HepG2 (cell line): Measurements from ENCODE around the gene UNKL. TPM values are rescaled to one million over a fixed set of nuclear protein-coding genes. Genes with fewer than 3 reads are reported as not detected.

Source experiments
- ARNTL ChIP-seq: sonication (generic); formaldehyde crosslinking; IDR thresholded peaks from 2 replicates; pipeline ENCODE4 v1.4.0; 2020; ENCODE audit warnings: mild to moderate bottlenecking, missing genetic modification reagents
- E2F2 ChIP-seq: sonication (generic); formaldehyde crosslinking; IDR thresholded peaks from 2 replicates; pipeline ENCODE4 v1.4.0; 2020; ENCODE audit warnings: missing genetic modification reagents, borderline replicate concordance
- HMGXB4 ChIP-seq, 2 experiments: sonication (generic) in 1 of 2; formaldehyde crosslinking in 1 of 2; IDR thresholded peaks; 2 replicates each; pipeline versions ENCODE4 v1.4.0 to v1.6.1; 2018 to 2020; ENCODE audit warnings: missing genetic modification reagents in 2 of 2, borderline replicate concordance in 1 of 2, low read depth in 1 of 2, mild to moderate bottlenecking in 1 of 2, missing biosample characterization in 1 of 2
- KAT8 ChIP-seq: IDR thresholded peaks from 2 replicates; pipeline ENCODE4 v1.6.1; 2016; ENCODE audit warnings: missing genetic modification reagents, missing compliant biosample characterization
- MEIS1 ChIP-seq: sonication (generic); formaldehyde crosslinking; IDR thresholded peaks from 2 replicates; pipeline ENCODE4 v1.9.0; 2021; ENCODE audit warnings: mild to moderate bottlenecking, missing genetic modification reagents, moderate library complexity, borderline replicate concordance
- MXI1 ChIP-seq: IDR thresholded peaks from 3 replicates; pipeline ENCODE4 v1.6.1; 2012; ENCODE audit warnings: low read depth, low read length, inconsistent platforms, borderline replicate concordance
- MYC ChIP-seq: sonication (generic); formaldehyde crosslinking; IDR thresholded peaks from 2 replicates; pipeline ENCODE4 v1.9.0; 2021; ENCODE audit warnings: missing genetic modification reagents, borderline replicate concordance
- POLR2A ChIP-seq, 2 experiments: IDR thresholded peaks; 2 replicates each; pipeline ENCODE4 v1.6.1; 2011; ENCODE audit warnings: low read depth in 2 of 2, low read length in 2 of 2, mild to moderate bottlenecking in 1 of 2, moderate library complexity in 1 of 2; ENCODE audit not compliant: insufficient read depth in 1 of 2
- STAG1 ChIP-seq: sonication (generic); formaldehyde crosslinking; IDR thresholded peaks from 2 replicates; pipeline ENCODE4 v1.4.0; 2020; ENCODE audit warnings: missing genetic modification reagents
- ZBTB2 ChIP-seq: sonication (generic); formaldehyde crosslinking; IDR thresholded peaks from 2 replicates; pipeline ENCODE4 v1.8.0; 2022; ENCODE audit warnings: low read depth, missing genetic modification reagents
- ZBTB7A ChIP-seq: sonication (generic); formaldehyde crosslinking; IDR thresholded peaks from 2 replicates; pipeline ENCODE4 v1.8.0; 2022; ENCODE audit warnings: mild to moderate bottlenecking, missing genetic modification reagents
- ZNF121 ChIP-seq: sonication (generic); formaldehyde crosslinking; IDR thresholded peaks from 2 replicates; pipeline ENCODE4 v1.5.0; 2020; ENCODE audit warnings: mild to moderate bottlenecking, missing genetic modification reagents
- ZNF232 ChIP-seq: sonication (generic); formaldehyde crosslinking; IDR thresholded peaks from 2 replicates; pipeline ENCODE4 v1.4.0; 2020; ENCODE audit warnings: missing genetic modification reagents, borderline replicate concordance
- ZNF264 ChIP-seq: sonication (generic); formaldehyde crosslinking; IDR thresholded peaks from 2 replicates; pipeline ENCODE4 v1.4.0; 2020; ENCODE audit warnings: missing genetic modification reagents
- ZNF350 ChIP-seq: sonication (generic); formaldehyde crosslinking; IDR thresholded peaks from 2 replicates; pipeline ENCODE4 v1.4.0; 2020; ENCODE audit warnings: mild to moderate bottlenecking, low read depth, missing genetic modification reagents, borderline replicate concordance
- ZNF720 ChIP-seq: sonication (generic); formaldehyde crosslinking; IDR thresholded peaks from 2 replicates; pipeline ENCODE4 v1.4.0; 2020; ENCODE audit warnings: missing genetic modification reagents
- ZNF749 ChIP-seq: sonication (generic); formaldehyde crosslinking; IDR thresholded peaks from 2 replicates; pipeline ENCODE4 v1.8.0; 2022; ENCODE audit warnings: mild to moderate bottlenecking, missing genetic modification reagents, moderate library complexity, borderline replicate concordance
- ZNF775 ChIP-seq: sonication (generic); formaldehyde crosslinking; IDR thresholded peaks from 2 replicates; pipeline ENCODE4 v1.4.0; 2020; ENCODE audit warnings: missing genetic modification reagents, mild to moderate bottlenecking, moderate library complexity, borderline replicate concordance
- ZSCAN22 ChIP-seq: sonication (generic); formaldehyde crosslinking; IDR thresholded peaks from 2 replicates; pipeline ENCODE4 v1.4.0; 2020; ENCODE audit warnings: mild to moderate bottlenecking, missing genetic modification reagents
- polyA plus RNA-seq, 8 experiments: library from polyadenylated mRNA; depleted of rRNA in 3 of 8; stranded (reverse) in 7 of 8; unstranded in 1 of 8; fragments of >200 nt; fragmentation: Illumina TruSeq in 4 of 8; extraction: Trizol in 4 of 8; gene quantifications; 2 replicates each; pipeline versions ENCODE4 v1.2.1 to v1.2.3, GENCODE V29; 2011 to 2016; ENCODE audit warnings: low read depth in 4 of 8, missing spikeins in 1 of 8, mixed read lengths in 1 of 8; ENCODE audit not compliant: insufficient read depth in 1 of 8
- total RNA-seq, 5 experiments: library from RNA; depleted of rRNA; stranded (reverse); fragments of >200 nt; fragmentation: Illumina TruSeq; extraction: Trizol; gene quantifications; 2 replicates each; pipeline ENCODE4 v1.2.3, GENCODE V29; 2016; ENCODE audit warnings: low read depth in 1 of 5
- TF ChIP-seq, protein P1 (sequence below): sonication (generic); formaldehyde crosslinking; IDR thresholded peaks from 2 replicates; pipeline ENCODE4 v1.5.0; 2020; ENCODE audit warnings: mild to moderate bottlenecking, missing genetic modification reagents
- TF ChIP-seq, protein P2 (sequence below): sonication (generic); formaldehyde crosslinking; IDR thresholded peaks from 2 replicates; pipeline ENCODE4 v1.8.1; 2023; ENCODE audit warnings: mild to moderate bottlenecking, inconsistent platforms, moderate library complexity, missing genetic modification reagents, borderline replicate concordance

UNKL gene
- total and polyA plus RNA-seq, 2 of the 13 experiments (the other 11 are each of a cell fraction or from before 2014, with no cell fraction given): 10.4 to 17.6 TPM

GRCh38 chr16:1379304-1380076, 35.0 kb downstream of the UNKL start (continued):
- TF ChIP-seq MEIS1 (CRISPR knock-in tag): no peak
- TF ChIP-seq ZNF350 (CRISPR knock-in tag): no peak
- peak; percentile 8; the same call in 1 of the 2 replicates for TF ChIP-seq ZNF749 (CRISPR knock-in tag)
- TF ChIP-seq, protein P1, sequence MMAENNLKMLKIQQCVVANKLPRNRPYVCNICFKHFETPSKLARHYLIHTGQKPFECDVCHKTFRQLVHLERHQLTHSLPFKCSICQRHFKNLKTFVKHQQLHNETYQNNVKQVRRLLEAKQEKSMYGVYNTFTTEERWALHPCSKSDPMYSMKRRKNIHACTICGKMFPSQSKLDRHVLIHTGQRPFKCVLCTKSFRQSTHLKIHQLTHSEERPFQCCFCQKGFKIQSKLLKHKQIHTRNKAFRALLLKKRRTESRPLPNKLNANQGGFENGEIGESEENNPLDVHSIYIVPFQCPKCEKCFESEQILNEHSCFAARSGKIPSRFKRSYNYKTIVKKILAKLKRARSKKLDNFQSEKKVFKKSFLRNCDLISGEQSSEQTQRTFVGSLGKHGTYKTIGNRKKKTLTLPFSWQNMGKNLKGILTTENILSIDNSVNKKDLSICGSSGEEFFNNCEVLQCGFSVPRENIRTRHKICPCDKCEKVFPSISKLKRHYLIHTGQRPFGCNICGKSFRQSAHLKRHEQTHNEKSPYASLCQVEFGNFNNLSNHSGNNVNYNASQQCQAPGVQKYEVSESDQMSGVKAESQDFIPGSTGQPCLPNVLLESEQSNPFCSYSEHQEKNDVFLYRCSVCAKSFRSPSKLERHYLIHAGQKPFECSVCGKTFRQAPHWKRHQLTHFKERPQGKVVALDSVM (CRISPR knock-in tag): no peak
- no peak for TF ChIP-seq ZNF232
- TF ChIP-seq ZNF121: 0 out of 2 replicates have a peak, but pooled peaks have one; percentile 22
- TF ChIP-seq ZNF264: no peak
- peak; percentile 65; the same call in 1 of the 2 replicates for TF ChIP-seq MYC (CRISPR knock-in tag)
- peak; percentile 73 for TF ChIP-seq ARNTL (CRISPR knock-in tag)
- no peak for TF ChIP-seq ZNF775 (CRISPR knock-in tag)
- no peak for TF ChIP-seq E2F2 (CRISPR knock-in tag)
- no peak for TF ChIP-seq ZBTB7A
- no peak for TF ChIP-seq ZSCAN22 (CRISPR knock-in tag)
- peak; percentile 89; the same call in 1 of the 3 replicates for TF ChIP-seq MXI1
- TF ChIP-seq POLR2A (IDR thresholded peaks at IDR 0.05; ENCODE audit: insufficient read depth in 1 of 2, low read depth in 2 of 2, low read length in 2 of 2): peak; percentile 55 to 74
- no peak for TF ChIP-seq KAT8 (CRISPR knock-in tag)
- TF ChIP-seq HMGXB4 (CRISPR knock-in tag; IDR thresholded peaks at IDR 0.05; ENCODE audit: borderline replicate concordance in 1 of 2, low read depth in 1 of 2): peak in 1 of 2 experiments; percentile 51; a peak in 2 of 4 replicates
- TF ChIP-seq, protein P2, sequence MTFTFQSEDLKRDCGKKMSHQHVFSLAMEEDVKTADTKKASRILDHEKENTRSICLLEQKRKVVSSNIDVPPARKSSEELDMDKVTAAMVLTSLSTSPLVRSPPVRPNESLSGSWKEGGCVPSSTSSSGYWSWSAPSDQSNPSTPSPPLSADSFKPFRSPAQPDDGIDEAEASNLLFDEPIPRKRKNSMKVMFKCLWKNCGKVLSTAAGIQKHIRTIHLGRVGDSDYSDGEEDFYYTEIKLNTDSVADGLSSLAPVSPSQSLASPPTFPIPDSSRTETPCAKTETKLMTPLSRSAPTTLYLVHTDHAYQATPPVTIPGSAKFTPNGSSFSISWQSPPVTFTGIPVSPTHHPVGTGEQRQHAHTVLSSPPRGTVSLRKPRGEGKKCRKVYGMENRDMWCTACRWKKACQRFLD: peak; percentile 69; the same call in 1 of the 2 replicates
- TF ChIP-seq ZBTB2 (CRISPR knock-in tag): peak; percentile 46; the same call in 1 of the 2 replicates
- TF ChIP-seq ZNF720 (CRISPR knock-in tag): no peak
- 0 out of 2 replicates have a peak, but pooled peaks have one; percentile 12 for TF ChIP-seq STAG1 (CRISPR knock-in tag)
